K562 (cell line): ENCODE results near the gene KLHDC10. TPM values are rescaled to one million over a fixed set of nuclear protein-coding genes. Genes with fewer than 3 reads are reported as not detected.
"Not testable (repeated sequence)": the region's sequence is repeated elsewhere in the genome, so short reads cannot be mapped to it uniquely, and the experiment has no call there.

Experiments used
- ATAC-seq: fragments of 200-7000 bp; cut with Tn5 transposase; 3 replicates; pipeline ENCODE4 v1.9.1; 2020; ENCODE audit warnings: moderate library complexity
- BruUV-seq: library from RNA; stranded (reverse); fragments of 400-500 nt; replicated peaks from 2 replicates; lab custom pipeline; 2021; lab: Mats Ljungman, UMichigan
- CTCF ChIA-PET: fragments of 300-600 bp; formaldehyde crosslinking; extraction: SDS; loops from one replicate; lab custom pipeline; 2021; ENCODE audit warnings: low intra/inter-chr PET ratio; lab: Yijun Ruan, JAX
- POLR2A ChIA-PET: fragments of 300-600, 350-650 bp; sonication (Branson Sonifier 250); formaldehyde crosslinking; extraction: SDS; loops from one replicate; lab custom pipeline; 2021; ENCODE audit warnings: antibody characterized with exemption, inconsistent platforms; lab: Yijun Ruan, JAX
- DNase-seq, 4 experiments: peaks; one replicate each; pipeline versions ENCODE4 v3.0.0 to v3.0.0-alpha.2; 2011 to 2018; ENCODE audit warnings: low spot score in 3 of 4, mixed read lengths in 3 of 4; ENCODE audit errors: extremely low read depth in 1 of 4
- FAIRE-seq: peaks from 2 replicates; lab custom pipeline; 2011; peaks lifted over from hg19 to GRCh38; lab: Jason Lieb, UNC
- H2AFZ ChIP-seq: 2 replicates; pipeline ENCODE4 v1.6.0; 2011; ENCODE audit warnings: low read depth, low read length, control low read depth, inconsistent platforms
- H3K27ac ChIP-seq: fragments of 200-600 bp; 3 replicates; pipeline ENCODE4 v1.8.0; 2011; ENCODE audit warnings: low read depth, mild to moderate bottlenecking, control low read depth, inconsistent platforms, low read length, moderate library complexity, mixed read lengths; ENCODE audit errors: extremely low read depth
- H3K27me3 ChIP-seq, 2 experiments: fragments of 300-600 bp in 1 of 2; 2 replicates in 1 of 2; 3 replicates in 1 of 2; pipeline versions ENCODE4 v1.6.0 to v1.8.0; 2011; ENCODE audit warnings: inconsistent platforms in 2 of 2, low read length in 2 of 2, mild to moderate bottlenecking in 1 of 2, mixed read lengths in 1 of 2, moderate library complexity in 1 of 2; ENCODE audit not compliant: control insufficient read depth in 2 of 2, insufficient read depth in 2 of 2
- H3K36me3 ChIP-seq: fragments of 300-600 bp; 3 replicates; pipeline ENCODE4 v1.8.0; 2011; ENCODE audit warnings: mild to moderate bottlenecking, low read length, inconsistent platforms; ENCODE audit not compliant: control insufficient read depth, insufficient read depth
- H3K4me1 ChIP-seq, 2 experiments: fragments of 200-600 bp in 1 of 2; replicated peaks in 1 of 2; 2 replicates in 1 of 2; 3 replicates in 1 of 2; pipeline versions ENCODE4 v1.5.1 to v1.8.0; 2011; ENCODE audit warnings: inconsistent platforms in 2 of 2, low read length in 2 of 2, mild to moderate bottlenecking in 1 of 2, mixed read lengths in 1 of 2, moderate library complexity in 1 of 2; ENCODE audit not compliant: control insufficient read depth in 2 of 2, insufficient read depth in 2 of 2
- H3K4me2 ChIP-seq: 2 replicates; pipeline ENCODE4 v1.6.1; 2011; ENCODE audit warnings: low read length, control low read depth, inconsistent platforms, mixed read lengths; ENCODE audit not compliant: insufficient read depth
- H3K4me3 ChIP-seq: fragments of 200-600 bp; sonication (generic), shearing (Covaris generic); 2 replicates; pipeline ENCODE4 v1.5.1; 2016; ENCODE audit warnings: control low read depth, inconsistent platforms
- H3K79me2 ChIP-seq: fragments of 200-600 bp; 3 replicates; pipeline ENCODE4 v1.8.0; 2011; ENCODE audit warnings: low read length, inconsistent platforms; ENCODE audit not compliant: control insufficient read depth, insufficient read depth
- H3K9ac ChIP-seq, 2 experiments: 2 replicates each; pipeline versions ENCODE4 v1.6.0 to v1.6.1; 2011; ENCODE audit warnings: low read depth in 2 of 2, low read length in 2 of 2, control low read depth in 1 of 2, inconsistent platforms in 1 of 2, mild to moderate bottlenecking in 1 of 2, mixed read lengths in 1 of 2; ENCODE audit not compliant: insufficient read depth in 1 of 2
- H3K9me1 ChIP-seq: one replicate; pipeline ENCODE4 v1.6.0; 2011; ENCODE audit warnings: inconsistent platforms, mild to moderate bottlenecking, low read length, moderate library complexity; ENCODE audit not compliant: control insufficient read depth, insufficient read depth
- H3K9me3 ChIP-seq: replicated peaks from 2 replicates; pipeline ENCODE4 v1.5.1; 2011; ENCODE audit warnings: low read depth, low read length, inconsistent platforms; ENCODE audit not compliant: control insufficient read depth, insufficient read depth
- H4K20me1 ChIP-seq: replicated peaks from 2 replicates; pipeline ENCODE4 v1.6.1; 2011; ENCODE audit warnings: low read length, inconsistent platforms, mixed read lengths; ENCODE audit not compliant: control insufficient read depth, insufficient read depth
- LARP7 ChIP-seq: fragments of 450-650 bp; IDR thresholded peaks from 2 replicates; pipeline ENCODE4 v1.6.1; 2016
- MLLT1 ChIP-seq, 2 experiments: fragments of 450-650 bp; IDR thresholded peaks; 2 replicates each; pipeline ENCODE4 v1.6.1; 2016
- WGBS: fragments of 100-300 bp; shearing (Covaris generic); methylation state at CpG from one replicate; pipeline ENCODE4 v1.1.6; 2016; ENCODE audit warnings: low coverage, mixed read lengths; ENCODE audit not compliant: insufficient coverage; ENCODE audit errors: missing lambda C conversion rate; 5-methylcytosine and 5-hydroxymethylcytosine counted together
- in situ Hi-C: fragments of 300-500 bp; cut with MboI; formaldehyde crosslinking; loops from 4 replicates; pipeline ENCODE4 v1.15.0; 2018; ENCODE audit warnings: inconsistent platforms, mixed read lengths
- intact Hi-C: fragments of 100-400 bp; cut with micrococcal nuclease; formaldehyde crosslinking; loops from 2 replicates; pipeline ENCODE4 v1.14.2; 2022
- polyA plus RNA-seq, 8 experiments: library from polyadenylated mRNA; depleted of rRNA in 4 of 8; stranded (reverse) in 5 of 8; unstranded in 3 of 8; fragments of >200 nt; fragmentation: Nextera tagmentation in 2 of 8; fragmentation: Illumina TruSeq in 1 of 8; extraction: Ambion mirVana in 2 of 8; extraction: Trizol in 1 of 8; gene quantifications; 2 replicates each; pipeline versions ENCODE4 v1.2.1 to v1.2.3, GENCODE V29; 2011 to 2014; ENCODE audit warnings: inconsistent platforms in 1 of 8, missing spikeins in 1 of 8
- total RNA-seq, 7 experiments: library from RNA; depleted of rRNA in 6 of 7; stranded (reverse); fragments of >200 nt in 6 of 7; fragmentation: Illumina TruSeq in 2 of 7; extraction: Trizol in 2 of 7; gene quantifications; 2 replicates each; pipeline versions ENCODE4 v1.2.1 to v1.2.3, GENCODE V29; 2011 to 2021; ENCODE audit warnings: low replicate concordance in 1 of 7
- TF ChIP-seq, protein P1 (sequence below), 2 experiments: fragments of 450-650 bp in 1 of 2; sonication (generic) in 1 of 2; formaldehyde crosslinking in 1 of 2; IDR thresholded peaks; 2 replicates each; pipeline versions ENCODE4 v1.7.1 to v1.9.0; 2016 to 2022; ENCODE audit warnings: inconsistent platforms in 1 of 2, mild to moderate bottlenecking in 1 of 2, missing genetic modification reagents in 1 of 2

The KLHDC10 gene
- total and polyA plus RNA-seq, 9 of the 15 experiments (the other 6 are each of a cell fraction or from before 2014, with no cell fraction given) = 9.8 to 80.5 (median 31.4) TPM

GRCh38 chr7:130146142-130146541, 75.8 kb downstream of the KLHDC10 start:
- POLR2A ChIA-PET = interaction anchor here (1.1 kb wide), 1 partner anchor 76 kb away, joined by 3 read pairs; the partner anchor contains the start of gene KLHDC10

More at GRCh38 chr7:130146142-130146541, 75.8 kb downstream of the KLHDC10 start:
- H3K27me3 ChIP-seq, H3K79me2 ChIP-seq, in situ Hi-C loops, BruUV-seq, intact Hi-C loops, H3K9me1 ChIP-seq, H3K4me2 ChIP-seq, ATAC-seq, DNase-seq, CTCF ChIA-PET, FAIRE-seq, H3K4me3 ChIP-seq, H3K36me3 ChIP-seq, H3K27ac ChIP-seq, H2AFZ ChIP-seq, H3K9me3 ChIP-seq, H4K20me1 ChIP-seq: not testable (repeated sequence)
- peaks cover 30 to 59% of the 10 kb centered on the region in 2 experiments for H3K4me1 ChIP-seq
- WGBS = 82% methylated on average over 4 of the region's 5 CpGs
- peak overlapping the region in 1 of 2 experiments; percentile 79; a peak in 1 of 4 replicates for H3K9ac ChIP-seq
- peak; percentile 59; the same call in 1 of the 2 replicates for TF ChIP-seq LARP7
- TF ChIP-seq, protein P1, sequence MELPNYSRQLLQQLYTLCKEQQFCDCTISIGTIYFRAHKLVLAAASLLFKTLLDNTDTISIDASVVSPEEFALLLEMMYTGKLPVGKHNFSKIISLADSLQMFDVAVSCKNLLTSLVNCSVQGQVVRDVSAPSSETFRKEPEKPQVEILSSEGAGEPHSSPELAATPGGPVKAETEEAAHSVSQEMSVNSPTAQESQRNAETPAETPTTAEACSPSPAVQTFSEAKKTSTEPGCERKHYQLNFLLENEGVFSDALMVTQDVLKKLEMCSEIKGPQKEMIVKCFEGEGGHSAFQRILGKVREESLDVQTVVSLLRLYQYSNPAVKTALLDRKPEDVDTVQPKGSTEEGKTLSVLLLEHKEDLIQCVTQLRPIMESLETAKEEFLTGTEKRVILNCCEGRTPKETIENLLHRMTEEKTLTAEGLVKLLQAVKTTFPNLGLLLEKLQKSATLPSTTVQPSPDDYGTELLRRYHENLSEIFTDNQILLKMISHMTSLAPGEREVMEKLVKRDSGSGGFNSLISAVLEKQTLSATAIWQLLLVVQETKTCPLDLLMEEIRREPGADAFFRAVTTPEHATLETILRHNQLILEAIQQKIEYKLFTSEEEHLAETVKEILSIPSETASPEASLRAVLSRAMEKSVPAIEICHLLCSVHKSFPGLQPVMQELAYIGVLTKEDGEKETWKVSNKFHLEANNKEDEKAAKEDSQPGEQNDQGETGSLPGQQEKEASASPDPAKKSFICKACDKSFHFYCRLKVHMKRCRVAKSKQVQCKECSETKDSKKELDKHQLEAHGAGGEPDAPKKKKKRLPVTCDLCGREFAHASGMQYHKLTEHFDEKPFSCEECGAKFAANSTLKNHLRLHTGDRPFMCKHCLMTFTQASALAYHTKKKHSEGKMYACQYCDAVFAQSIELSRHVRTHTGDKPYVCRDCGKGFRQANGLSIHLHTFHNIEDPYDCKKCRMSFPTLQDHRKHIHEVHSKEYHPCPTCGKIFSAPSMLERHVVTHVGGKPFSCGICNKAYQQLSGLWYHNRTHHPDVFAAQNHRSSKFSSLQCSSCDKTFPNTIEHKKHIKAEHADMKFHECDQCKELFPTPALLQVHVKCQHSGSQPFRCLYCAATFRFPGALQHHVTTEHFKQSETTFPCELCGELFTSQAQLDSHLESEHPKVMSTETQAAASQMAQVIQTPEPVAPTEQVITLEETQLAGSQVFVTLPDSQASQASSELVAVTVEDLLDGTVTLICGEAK (IDR thresholded peaks at IDR 0.05) = peak; percentile 28; the same call in 1 of the 2 replicates
- TF ChIP-seq, protein P1 (CRISPR knock-in tag; IDR thresholded peaks at IDR 0.05) = not testable (repeated sequence)
- TF ChIP-seq MLLT1 (IDR thresholded peaks at IDR 0.05) = peak in 1 of 2 experiments; percentile 55; a peak in 1 of 4 replicates
